Measurements from ENCODE around the gene RHBDL1. TPM values are rescaled to one million over a fixed set of nuclear protein-coding genes. Genes with fewer than 3 reads are reported as not detected.
A peak's percentile ranks its signal among the peaks of the same experiment; 100 is the strongest.

Gene RHBDL1
- total RNA-seq (1.8 TPM in 2 replicates), polyA plus RNA-seq (1.1 and 1.8 TPM in 2 replicates), polyA minus RNA-seq (0.15 and 0.19 TPM in 2 replicates), Bru-seq, nascent RNA (not detected), BruChase-seq, experiment 1, labeled RNA remaining after a 6-hour chase (percentile 75 among the genes with signal in this experiment), BruChase-seq, experiment 2, labeled RNA remaining after a 2-hour chase (percentile 54 among the genes with signal in this experiment)
- polyA plus RNA-seq (2011; cell fraction: cytosol; rRNA removed): 0.11 and 0.12 TPM in 2 replicates
- polyA plus RNA-seq (2011; cell fraction: nucleus; rRNA removed): 6.0 and 8.8 TPM in 2 replicates
- 0.74 and 2.0 TPM in 2 replicates for polyA plus RNA-seq (2012)
- polyA minus RNA-seq (2011; cell fraction: cytosol; rRNA and poly(A)+ RNA removed): 1.0 TPM
- polyA minus RNA-seq (2011; cell fraction: nucleus; rRNA and poly(A)+ RNA removed): 0.91 and 2.2 TPM in 2 replicates
- long read RNA-seq, partial matches to known transcripts: 0 of 1 reads
- long read RNA-seq, other reads (novel, unspliced or antisense): 1 of 1 reads

DNA sequence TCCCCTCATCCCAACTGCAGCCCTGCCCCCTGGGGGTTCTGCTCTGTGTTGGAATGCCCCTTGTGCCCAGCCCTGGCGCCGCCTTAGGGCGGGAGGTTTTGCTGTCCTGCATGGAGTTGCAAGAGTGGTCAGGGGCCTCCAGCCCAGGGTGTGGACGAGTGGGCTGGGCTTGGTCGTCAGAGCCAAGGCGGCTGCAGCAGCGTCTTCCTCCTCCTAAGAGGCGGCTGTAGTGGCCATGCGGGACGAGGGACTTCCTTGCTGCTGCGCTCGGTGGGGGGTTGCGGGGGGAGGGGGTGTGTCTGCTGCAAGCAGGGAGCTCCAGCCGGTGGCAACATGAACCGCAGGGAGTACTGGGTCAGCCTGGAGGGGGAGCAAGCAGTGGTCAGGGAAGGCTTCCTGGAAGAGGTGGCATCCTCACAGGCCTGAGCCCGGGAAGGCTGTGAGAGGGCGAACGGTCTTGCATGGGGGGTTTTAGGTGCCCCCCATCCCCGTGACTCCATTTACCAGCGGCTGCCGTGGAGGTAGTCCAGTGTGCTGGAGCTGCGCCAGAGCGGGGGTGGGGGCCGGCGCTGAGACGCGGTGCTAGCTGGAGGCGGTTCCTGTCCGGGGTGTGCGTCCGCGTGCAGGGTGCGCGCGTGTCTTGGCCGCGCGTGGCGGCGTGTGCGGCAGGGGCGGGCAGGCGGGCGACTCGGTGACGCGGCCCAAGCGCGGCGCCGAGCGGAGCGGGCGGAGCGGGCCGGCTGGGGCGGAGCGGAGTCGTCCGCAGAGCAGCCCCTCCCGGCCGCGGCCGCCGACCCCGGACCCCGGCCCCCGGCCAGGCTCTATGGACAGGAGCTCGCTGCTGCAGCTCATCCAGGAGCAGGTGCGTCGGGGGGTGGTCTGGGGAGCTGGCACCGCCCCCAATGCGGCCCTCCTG lies at the start of gene RHBDL1:
TSS of gene RHBDL1 (plus strand) at position 704 of the 916 bp plus-strand sequence. CDS start at position 824, 120 bp downstream.
- H3K4me1 ChIP-seq (ENCODE audit: control insufficient read depth, extremely low read depth, insufficient read depth, low read length): no peaks in the 10 kb centered on the region
- CTCF ChIA-PET: interaction anchor here (0.9 to 1.5 kb wide), 6 partner anchors 7 to 96 kb away, joined by 3 to 6 read pairs (median 4); partner anchors contain the start of genes METTL26 and RHOT2
- H3K4me2 ChIP-seq (ENCODE audit: insufficient read depth, low read length): peak within 1 kb of the TSS; percentile 43
- peak within 1 kb of the TSS in 1 of 3 experiments; percentile 28 for H3K4me3 ChIP-seq (replicated peaks in 1 of 3; ENCODE audit: insufficient read depth in 1 of 3, low read depth in 1 of 3, low read length in 3 of 3)
- FAIRE-seq (no peak), DNase-seq (ENCODE audit: low read depth, low spot score) (no peak)
- dilution Hi-C loops (cut with MboI; ENCODE audit: extremely low pct_ligation_motif_present, low sequenced_read_pairs): no loop called here
- no peaks in the 10 kb centered on the region for H3K27me3 ChIP-seq (ENCODE audit: control insufficient read depth in 2 of 2, insufficient read depth in 2 of 2, low read length in 2 of 2)
- H3K9me1 ChIP-seq (replicated peaks; ENCODE audit: control insufficient read depth, extremely low read depth, insufficient read depth, low read length): no peaks in the 10 kb centered on the region
- intact Hi-C loops (cut with micrococcal nuclease): no loop called here
- POLR2A ChIA-PET: interaction anchor here (0.6 kb wide), 1 partner anchor 53 kb away, joined by 3 read pairs; no protein-coding TSS in a partner anchor
- H2AFZ ChIP-seq (ENCODE audit: low read depth, low read length): peak within 1 kb of the TSS; percentile 30
- H3K36me3 ChIP-seq (ENCODE audit: control insufficient read depth in 2 of 2, extremely low read depth in 1 of 2, insufficient read depth in 2 of 2, low read length in 2 of 2): peaks cover 5 to 30% of the 10 kb centered on the region in 2 experiments
- no TSS peak for BruUV-seq (replicated peaks)
- no peak within 1 kb of the TSS for H3K9ac ChIP-seq (replicated peaks; ENCODE audit: extremely low read depth, insufficient read depth, low read length)
- H4K20me1 ChIP-seq (replicated peaks; ENCODE audit: control insufficient read depth, extremely low read depth, insufficient read depth, low read length): no peaks in the 10 kb centered on the region
- peaks cover 2% of the 10 kb centered on the region for H3K79me2 ChIP-seq (ENCODE audit: control insufficient read depth, insufficient read depth, low read length)
- H3K27ac ChIP-seq (ENCODE audit: insufficient read depth, low read depth, low read length): no peak within 1 kb of the TSS
- peak; percentile 58 for TF ChIP-seq POLR2AphosphoS5 (IDR thresholded peaks at IDR 0.05; ENCODE audit: insufficient read depth, low read depth, low read length)
- TF ChIP-seq GATA2 (IDR thresholded peaks at IDR 0.05; ENCODE audit: insufficient read depth, insufficient read length, low read depth, low read length): no peak
- no peak for TF ChIP-seq MYC (IDR thresholded peaks at IDR 0.05; ENCODE audit: low read depth, low read length)
- no peaks in the 10 kb centered on the region for H3K9me3 ChIP-seq (replicated peaks; ENCODE audit: control insufficient read depth, insufficient read depth, low read length)

All from endothelial cell of umbilical vein (primary cell).